Hippocampal formation (tissue), 2 donors: Measurements from ENCODE around the gene DENND1B.
"Not testable (repeated sequence)": the region's sequence is repeated elsewhere in the genome, so short reads cannot be mapped to it uniquely, and the experiment has no call there.

Source experiments
- DNase-seq, 2 donors: peaks; one replicate each; lab custom pipeline; 2025; lab: John Stamatoyannopoulos, UW

Gene DENND1B

GRCh38 chr1:197622371-197622770, 152.9 kb downstream of the DENND1B start:
- no peak for DNase-seq

GRCh38 chr1:197621761-197622160, 153.5 kb downstream of the DENND1B start:
- DNase-seq = no peak

- no peak for DNase-seq
Observed at GRCh38 chr1:197620714-197621163, 154.5 kb downstream of the DENND1B start.

DNA sequence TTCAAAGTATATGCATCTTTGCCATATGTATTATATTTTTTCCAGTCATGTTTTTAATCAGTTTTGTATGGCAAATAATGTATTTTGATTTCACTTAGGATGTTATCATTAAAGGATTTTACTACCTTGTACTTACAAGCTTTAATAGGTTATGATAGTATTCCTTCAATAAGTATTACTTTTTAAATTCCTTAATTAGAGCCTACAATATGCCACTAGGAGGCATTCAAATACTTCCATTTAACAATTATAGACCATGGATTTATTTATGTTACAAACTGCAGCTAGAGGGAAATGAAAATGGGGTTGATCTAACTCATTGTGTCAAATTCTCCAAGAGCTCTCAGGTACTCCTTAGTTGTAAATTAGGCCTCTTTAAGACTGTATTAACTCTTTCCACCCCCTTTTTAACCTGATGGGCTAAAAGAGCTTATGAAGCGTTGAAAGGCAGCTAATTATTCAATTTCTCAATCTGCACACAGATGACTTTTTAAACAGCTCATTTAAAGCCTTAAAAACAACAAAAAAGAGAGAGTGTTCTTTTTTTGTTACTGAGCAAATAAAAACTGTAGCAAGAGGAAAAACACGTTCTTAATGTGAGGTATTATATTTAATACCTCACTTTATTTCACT, 156.2 kb downstream of the DENND1B start:
- DNase-seq = peak in 1 of 2 donors; percentile 10

GRCh38 chr1:197618061-197618460, 157.2 kb downstream of the DENND1B start:
- DNase-seq = no peak

DNA sequence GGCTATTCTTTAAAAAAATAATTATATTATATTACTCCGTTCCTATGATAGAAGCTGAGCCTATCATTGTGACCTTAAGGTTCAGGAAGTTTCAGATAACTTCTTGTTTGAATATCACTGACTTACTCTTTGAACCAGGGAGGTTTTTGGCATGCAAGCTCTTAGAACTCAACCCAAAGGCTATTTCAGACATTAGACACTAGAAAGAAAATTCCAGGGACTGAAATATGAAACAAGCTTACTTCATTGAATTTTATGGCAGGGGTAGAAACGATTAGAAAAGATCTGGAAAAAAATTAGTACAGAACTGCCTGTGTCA, 159.6 kb downstream of the DENND1B start:
- DNase-seq = no peak

DNA sequence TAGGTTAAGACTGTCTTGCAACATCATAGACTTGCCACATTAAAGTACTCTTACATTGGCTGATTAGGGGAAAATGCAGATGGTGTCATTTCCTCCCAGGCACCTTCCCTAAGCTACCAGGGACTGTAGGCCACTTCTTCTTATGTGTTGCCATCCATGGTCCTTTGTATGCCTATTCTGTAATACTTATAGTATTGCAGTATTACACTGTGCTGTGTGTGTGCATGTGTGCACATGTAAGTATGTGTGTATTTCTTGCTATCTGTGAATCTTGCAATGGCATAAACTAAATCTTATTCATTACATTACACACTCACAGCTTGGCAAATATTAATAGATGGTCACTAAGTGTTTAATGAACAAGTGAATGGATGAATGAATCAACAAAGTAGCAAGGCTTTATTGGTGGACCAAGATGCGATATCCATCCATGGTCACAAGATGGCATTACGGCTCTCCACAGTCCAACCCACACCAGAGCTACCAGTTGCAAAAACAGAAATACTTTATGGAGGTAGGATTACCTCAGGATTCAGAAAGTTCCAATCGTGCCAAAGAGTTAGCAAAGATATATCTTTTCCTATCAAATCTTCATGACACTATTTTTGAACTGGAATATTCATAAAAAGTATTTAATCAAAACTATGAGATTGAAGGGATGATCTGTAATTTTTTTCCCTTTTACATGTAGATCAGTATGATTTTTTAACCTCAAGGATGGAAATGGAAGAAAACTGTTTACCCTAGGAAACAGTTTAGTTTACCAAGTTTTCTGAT, 160.2 kb downstream of the DENND1B start:
- peak in 1 of 2 donors; percentile 39 for DNase-seq

DNA sequence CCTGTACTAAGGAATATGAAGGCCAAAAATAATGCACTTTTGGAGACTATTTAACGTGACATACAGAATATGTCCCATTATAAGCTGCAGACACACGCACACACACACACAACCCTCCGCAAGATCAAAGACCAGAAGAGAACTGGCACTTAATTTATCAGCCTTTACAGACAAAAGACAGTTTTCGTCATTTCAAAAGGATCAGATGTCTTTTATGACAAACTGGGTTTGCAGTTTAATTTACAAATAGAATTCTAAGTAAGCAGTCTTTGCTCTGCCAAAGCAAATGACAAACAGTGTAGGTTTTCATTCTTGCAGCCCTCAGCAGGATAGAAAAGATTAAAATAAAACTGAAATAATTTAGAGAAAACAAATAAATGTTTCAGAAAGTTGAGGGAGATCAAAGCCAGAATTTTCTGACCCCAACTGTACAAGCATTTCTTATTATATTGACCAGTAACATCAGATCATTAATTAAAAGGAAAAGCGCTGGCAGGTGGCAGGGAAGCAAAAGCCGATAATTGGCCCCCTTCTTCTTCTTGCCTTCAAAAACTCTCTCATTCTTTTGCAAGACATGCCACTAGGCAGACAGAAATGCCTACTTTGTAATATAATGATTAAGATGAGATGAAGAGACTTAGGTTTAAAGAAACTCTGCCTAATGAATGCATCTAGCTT, 169.0 kb downstream of the DENND1B start:
- DNase-seq = no peak

DNA sequence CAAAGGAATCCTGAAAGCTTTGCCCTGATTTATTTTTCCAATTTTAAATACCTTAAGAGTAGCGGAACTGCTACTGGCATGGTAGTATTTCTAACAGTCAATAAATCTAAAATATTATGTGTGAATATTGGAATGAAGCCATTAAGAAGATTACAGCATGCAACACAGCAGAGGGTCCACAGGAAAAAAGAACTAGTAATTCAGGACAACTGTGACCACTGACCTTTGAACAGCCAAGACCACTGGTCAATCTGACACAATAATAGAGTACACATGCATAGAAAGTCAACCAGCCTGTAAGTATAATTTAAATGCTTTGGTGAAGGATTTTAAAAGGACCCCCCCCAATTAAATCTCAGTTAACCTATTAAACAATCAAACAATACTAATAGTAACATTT, 171.0 kb downstream of the DENND1B start:
- DNase-seq = no peak

DNA sequence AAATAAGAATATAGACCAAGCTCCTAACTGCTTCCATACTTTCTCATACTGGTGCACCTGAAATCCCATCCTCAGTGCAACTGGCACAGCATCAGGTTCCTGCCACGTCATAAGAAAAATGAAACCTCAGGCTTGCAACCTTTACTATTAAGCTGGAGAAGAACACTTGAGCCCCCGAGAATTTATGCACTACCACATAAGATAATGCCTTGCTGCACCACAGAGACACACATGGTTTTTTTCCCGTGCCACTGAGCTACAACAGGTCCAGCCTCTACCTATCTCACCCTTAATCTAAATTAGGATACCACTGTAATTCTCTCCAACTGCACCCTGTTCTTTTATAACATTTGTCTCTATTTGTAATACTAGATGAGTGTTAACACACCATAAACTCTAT, 174.5 kb downstream of the DENND1B start:
- DNase-seq = no peak

GRCh38 chr1:197599789-197600188, 175.5 kb downstream of the DENND1B start:
- DNase-seq = no peak

GRCh38 chr1:197598935-197599334, 176.3 kb downstream of the DENND1B start:
- DNase-seq = no peak

- no peak for DNase-seq
Observed at GRCh38 chr1:197595304-197595904, 179.9 kb downstream of the DENND1B start.

GRCh38 chr1:197590687-197591086, 184.6 kb downstream of the DENND1B start:
- DNase-seq = no peak

- DNase-seq = no peak
Observed at GRCh38 chr1:197585809-197586208, 189.5 kb downstream of the DENND1B start.

GRCh38 chr1:197577580-197577979, 197.7 kb downstream of the DENND1B start:
- no peak for DNase-seq

DNA sequence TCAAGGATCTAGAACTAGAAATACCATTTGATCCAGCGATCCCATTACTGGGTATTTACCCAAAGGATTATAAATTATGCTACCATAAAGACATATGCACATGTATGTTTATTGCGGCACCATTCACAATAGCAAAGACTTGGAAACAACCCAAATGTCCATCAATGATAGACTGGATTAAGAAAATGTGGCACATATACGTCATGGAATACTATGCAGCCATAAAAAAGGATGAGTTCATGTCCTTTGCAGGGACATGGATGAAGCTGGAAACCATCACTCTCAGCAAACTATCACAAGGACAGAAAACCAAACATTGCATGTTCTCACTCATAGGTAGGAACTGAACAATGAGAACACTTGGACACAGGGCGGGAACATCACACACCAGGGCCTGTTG, 199.7 kb downstream of the DENND1B start:
- not testable (repeated sequence) for DNase-seq

GRCh38 chr1:197572169-197572568, 203.1 kb downstream of the DENND1B start:
- DNase-seq = no peak

DNA sequence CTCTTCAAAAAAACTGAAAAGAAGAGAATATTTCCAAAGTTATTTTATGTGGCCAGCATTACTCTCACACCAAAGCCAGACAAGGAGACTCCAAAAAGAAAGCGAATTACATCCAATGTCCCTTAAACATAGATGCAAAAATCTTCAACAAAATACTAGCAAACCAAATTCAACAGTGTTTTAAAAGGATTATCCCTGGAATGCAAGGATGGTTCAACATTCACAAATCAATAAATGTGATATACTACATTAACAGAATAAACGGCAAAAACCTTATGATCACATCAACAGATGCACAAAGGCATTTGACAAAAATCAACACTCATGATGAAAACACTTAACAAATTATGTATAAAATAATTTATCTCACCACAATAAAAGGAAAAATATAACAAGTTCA, 207.8 kb downstream of the DENND1B start:
- no peak for DNase-seq

GRCh38 chr1:197561041-197561440, 214.2 kb downstream of the DENND1B start:
- no peak for DNase-seq

DNA sequence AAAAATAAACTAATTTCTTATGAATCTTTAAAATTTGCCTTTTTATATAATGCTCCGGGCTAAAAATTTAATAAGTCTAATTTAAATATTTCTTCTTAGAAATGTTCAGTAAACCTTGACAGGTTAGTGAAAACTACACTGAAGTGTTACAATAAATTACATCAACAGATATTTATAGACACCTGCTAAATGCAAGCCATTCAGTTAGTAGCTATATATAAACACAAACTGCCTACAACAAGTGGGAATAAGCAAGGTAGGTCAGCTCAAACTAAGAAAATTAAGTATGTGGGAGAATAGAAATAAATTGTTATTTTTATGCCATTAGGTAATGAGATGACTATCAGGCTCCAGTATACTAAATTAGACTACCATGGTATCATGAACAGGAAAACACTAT, 215.6 kb downstream of the DENND1B start:
- DNase-seq = no peak

GRCh38 chr1:197559244-197559643, 216.0 kb downstream of the DENND1B start:
- no peak for DNase-seq

DNA sequence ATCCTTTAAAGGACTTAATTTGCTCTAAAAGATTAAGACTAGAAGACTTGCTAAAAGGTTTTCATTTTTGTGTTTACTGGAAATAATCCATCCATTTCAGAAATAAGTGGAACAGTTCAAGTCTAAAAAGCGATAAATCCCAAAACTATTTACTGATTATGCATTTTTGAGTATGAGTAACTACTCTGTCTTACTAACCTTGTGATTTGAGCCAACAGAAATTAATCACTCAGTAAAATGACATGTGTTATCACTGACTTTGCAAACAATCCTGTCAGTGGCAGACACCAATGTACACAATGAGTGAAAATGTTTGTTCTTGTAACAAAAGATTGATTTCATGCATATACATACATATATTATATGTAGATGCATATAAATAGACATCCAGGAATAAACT, 218.0 kb downstream of the DENND1B start:
- no peak for DNase-seq
